ENCODE measurements around the gene ACVR2B. TPM values are rescaled to one million over a fixed set of nuclear protein-coding genes. Genes with fewer than 3 reads are reported as not detected.

Gene ACVR2B
- 2.2 and 2.4 TPM in 2 replicates for total RNA-seq

GRCh38 chr3:38453075-38453912, at the start of gene ACVR2B:
TSS of gene ACVR2B (plus strand) at chr3:38453890. CDS start at chr3:38454323, 433 bp downstream.

GRCh38 chr3:38496131-38496910, 42.6 kb downstream of the ACVR2B start, which contains the start of gene EXOG:
TSS of gene EXOG (plus strand) at chr3:38496340. CDS start at chr3:38496368, 28 bp downstream.

Other genes starting within 250 kb of the ACVR2B start
- 1.5 and 1.6 TPM in 2 replicates for gene SLC22A13, start 188.1 kb upstream of the ACVR2B start, total RNA-seq
- 0.59 and 1.2 TPM in 2 replicates for gene SLC22A14, start 171.6 kb upstream of the ACVR2B start, total RNA-seq
- gene XYLB, start 107.1 kb upstream of the ACVR2B start, total RNA-seq = 3.6 and 6.0 TPM in 2 replicates
- 8.3 and 12.9 TPM in 2 replicates for gene EXOG, start 42.5 kb downstream of the ACVR2B start, total RNA-seq
- 0.30 and 1.4 TPM in 2 replicates for gene SCN5A, start 195.8 kb downstream of the ACVR2B start, total RNA-seq

All from smooth muscle cell of the umbilical artery (primary cell).